Endothelial cell (in vitro differentiated cells): ENCODE results near the gene SLC24A3. TPM values are rescaled to one million over a fixed set of nuclear protein-coding genes. Genes with fewer than 3 reads are reported as not detected.
A peak's percentile ranks its signal among the peaks of the same experiment; 100 is the strongest.

ENCODE experiments used
- DNase-seq: peaks from one replicate; pipeline ENCODE4 v3.0.0; 2021; ENCODE audit warnings: low spot score
- H3K27ac Mint-ChIP-seq: one replicate; pipeline ENCODE4 v1.8.0; 2021; ENCODE audit warnings: mixed read lengths, inconsistent platforms; ENCODE audit not compliant: unreplicated experiment
- H3K27me3 Mint-ChIP-seq: one replicate; pipeline ENCODE4 v1.8.0; 2021; ENCODE audit warnings: mild to moderate bottlenecking, moderate library complexity, mixed read lengths, inconsistent platforms; ENCODE audit not compliant: unreplicated experiment
- H3K36me3 Mint-ChIP-seq: one replicate; pipeline ENCODE4 v1.8.0; 2021; ENCODE audit warnings: mild to moderate bottlenecking, low read depth, mixed read lengths, inconsistent platforms; ENCODE audit not compliant: unreplicated experiment
- H3K4me1 Mint-ChIP-seq: one replicate; pipeline ENCODE4 v1.8.0; 2021; ENCODE audit warnings: mild to moderate bottlenecking, mixed read lengths, inconsistent platforms; ENCODE audit not compliant: unreplicated experiment
- H3K4me3 Mint-ChIP-seq: one replicate; pipeline ENCODE4 v1.8.0; 2021; ENCODE audit warnings: mild to moderate bottlenecking, mixed read lengths, inconsistent platforms; ENCODE audit not compliant: unreplicated experiment
- H3K9me3 Mint-ChIP-seq: one replicate; pipeline ENCODE4 v1.8.0; 2021; ENCODE audit warnings: mixed read lengths, inconsistent platforms; ENCODE audit not compliant: unreplicated experiment
- total RNA-seq: library from RNA; stranded (reverse); fragmentation: NEBNext Ultra II Directional; extraction: Animal tissue kit (Norgen Biotek cat#: 25700); gene quantifications from one replicate; pipeline ENCODE4 v1.2.1, GENCODE V29; 2021; ENCODE audit not compliant: unreplicated experiment
- TF ChIP-seq, protein P1 (sequence below): fragments of 200-600 bp; sonication (generic); IDR thresholded peaks from one replicate; pipeline ENCODE4 v1.5.0; 2021; ENCODE audit warnings: antibody characterized with exemption; ENCODE audit not compliant: unreplicated experiment

SLC24A3 gene
- total RNA-seq, 1 donor from 2014 or later, result 0.15 TPM

DNA sequence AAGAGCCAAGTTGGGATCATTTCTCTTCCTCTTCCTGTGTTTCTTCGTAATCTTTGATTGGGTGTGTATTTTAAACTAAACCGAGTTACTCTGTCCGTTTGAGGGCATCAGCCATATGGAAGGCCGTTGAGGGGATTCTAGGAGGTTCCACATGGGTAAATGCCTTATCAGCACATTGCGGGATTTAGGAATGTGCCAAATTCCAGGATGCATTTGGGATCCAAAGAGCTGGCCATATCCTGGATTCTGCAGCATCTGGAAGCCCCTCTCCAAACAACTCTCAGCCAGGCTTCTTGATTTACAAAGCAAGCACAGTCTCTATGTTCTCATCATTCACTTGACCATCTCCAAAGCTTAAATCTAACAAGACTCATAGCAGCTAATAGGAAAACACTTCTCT, 478.0 kb downstream of the SLC24A3 start:
- no peak overlapping the region for H3K27ac Mint-ChIP-seq
- no peaks in the 10 kb centered on the region for H3K27me3 Mint-ChIP-seq
- no peak for DNase-seq
- H3K9me3 Mint-ChIP-seq, result no peaks in the 10 kb centered on the region
- no peaks in the 10 kb centered on the region for H3K36me3 Mint-ChIP-seq
- H3K4me1 Mint-ChIP-seq, result peaks cover 22% of the 10 kb centered on the region
- H3K4me3 Mint-ChIP-seq, result no peak overlapping the region
- TF ChIP-seq, protein P1, sequence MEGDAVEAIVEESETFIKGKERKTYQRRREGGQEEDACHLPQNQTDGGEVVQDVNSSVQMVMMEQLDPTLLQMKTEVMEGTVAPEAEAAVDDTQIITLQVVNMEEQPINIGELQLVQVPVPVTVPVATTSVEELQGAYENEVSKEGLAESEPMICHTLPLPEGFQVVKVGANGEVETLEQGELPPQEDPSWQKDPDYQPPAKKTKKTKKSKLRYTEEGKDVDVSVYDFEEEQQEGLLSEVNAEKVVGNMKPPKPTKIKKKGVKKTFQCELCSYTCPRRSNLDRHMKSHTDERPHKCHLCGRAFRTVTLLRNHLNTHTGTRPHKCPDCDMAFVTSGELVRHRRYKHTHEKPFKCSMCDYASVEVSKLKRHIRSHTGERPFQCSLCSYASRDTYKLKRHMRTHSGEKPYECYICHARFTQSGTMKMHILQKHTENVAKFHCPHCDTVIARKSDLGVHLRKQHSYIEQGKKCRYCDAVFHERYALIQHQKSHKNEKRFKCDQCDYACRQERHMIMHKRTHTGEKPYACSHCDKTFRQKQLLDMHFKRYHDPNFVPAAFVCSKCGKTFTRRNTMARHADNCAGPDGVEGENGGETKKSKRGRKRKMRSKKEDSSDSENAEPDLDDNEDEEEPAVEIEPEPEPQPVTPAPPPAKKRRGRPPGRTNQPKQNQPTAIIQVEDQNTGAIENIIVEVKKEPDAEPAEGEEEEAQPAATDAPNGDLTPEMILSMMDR, result no peak

DNA sequence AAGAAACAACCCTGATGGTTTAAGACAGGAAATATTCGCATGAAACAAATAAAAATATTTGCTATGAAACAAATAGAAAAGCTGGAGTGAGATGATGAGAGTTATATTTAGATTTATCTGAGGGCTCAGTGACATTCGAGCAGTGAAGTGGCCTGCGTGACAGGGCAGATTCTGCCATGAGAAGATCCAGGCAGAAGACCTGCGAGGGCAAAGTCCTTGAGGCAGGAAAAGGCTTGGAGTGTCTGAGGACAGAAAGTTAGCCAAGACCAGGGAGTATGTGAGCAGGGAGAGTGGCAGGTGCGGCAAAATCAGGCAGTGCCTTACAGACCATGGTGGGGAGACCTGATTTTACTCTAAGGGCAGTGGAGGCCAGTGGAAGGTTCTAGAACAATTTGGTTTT, 478.7 kb downstream of the SLC24A3 start:
- Mint-ChIP-seq H3K4me3 (no peak overlapping the region), H3K9me3 (no peaks in the 10 kb centered on the region), H3K36me3 (no peaks in the 10 kb centered on the region), H3K4me1 (peaks cover 24% of the 10 kb centered on the region), H3K27me3 (no peaks in the 10 kb centered on the region), H3K27ac (no peak overlapping the region)
- TF ChIP-seq, protein P1, result no peak
- DNase-seq, result no peak

- H3K27me3 Mint-ChIP-seq, result no peaks in the 10 kb centered on the region
- H3K4me3 Mint-ChIP-seq, result no peak overlapping the region
- H3K36me3 Mint-ChIP-seq, result no peaks in the 10 kb centered on the region
- no peaks in the 10 kb centered on the region for H3K9me3 Mint-ChIP-seq
- TF ChIP-seq, protein P1, result no peak
- no peak overlapping the region for H3K27ac Mint-ChIP-seq
- peaks cover 24% of the 10 kb centered on the region for H3K4me1 Mint-ChIP-seq
- no peak for DNase-seq
These were observed 479.7 kb downstream of the SLC24A3 start for GRCh38 chr20:19692100-19692499.

DNA sequence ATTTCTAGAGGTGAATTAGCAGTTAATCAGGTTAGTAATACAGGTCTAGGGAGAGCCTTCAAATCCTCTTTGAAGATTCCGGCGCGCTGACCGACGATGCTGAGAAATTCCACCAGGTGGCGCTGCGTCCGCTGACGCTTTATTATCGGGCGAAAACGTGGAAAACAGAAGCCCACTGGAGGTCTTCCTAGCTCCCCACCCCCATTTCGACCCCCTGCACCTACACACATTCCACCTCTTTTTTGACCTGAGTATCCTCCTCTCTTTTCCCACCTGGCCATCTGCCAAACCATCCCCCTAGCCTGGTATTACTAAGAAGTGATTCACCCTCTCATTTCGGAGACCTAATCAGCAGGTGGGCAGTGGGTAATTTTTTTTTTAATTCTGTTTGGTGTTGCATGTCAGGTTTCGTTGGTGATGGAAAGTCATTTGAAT, 480.3 kb downstream of the SLC24A3 start:
- H3K4me3 Mint-ChIP-seq, result no peak overlapping the region
- TF ChIP-seq, protein P1, result peak; percentile 97
- H3K4me1 Mint-ChIP-seq, result peaks cover 24% of the 10 kb centered on the region
- no peak overlapping the region for H3K27ac Mint-ChIP-seq
- peak; percentile 68 for DNase-seq
- H3K36me3 Mint-ChIP-seq, result no peaks in the 10 kb centered on the region
- H3K27me3 Mint-ChIP-seq, result no peaks in the 10 kb centered on the region
- no peaks in the 10 kb centered on the region for H3K9me3 Mint-ChIP-seq

DNA sequence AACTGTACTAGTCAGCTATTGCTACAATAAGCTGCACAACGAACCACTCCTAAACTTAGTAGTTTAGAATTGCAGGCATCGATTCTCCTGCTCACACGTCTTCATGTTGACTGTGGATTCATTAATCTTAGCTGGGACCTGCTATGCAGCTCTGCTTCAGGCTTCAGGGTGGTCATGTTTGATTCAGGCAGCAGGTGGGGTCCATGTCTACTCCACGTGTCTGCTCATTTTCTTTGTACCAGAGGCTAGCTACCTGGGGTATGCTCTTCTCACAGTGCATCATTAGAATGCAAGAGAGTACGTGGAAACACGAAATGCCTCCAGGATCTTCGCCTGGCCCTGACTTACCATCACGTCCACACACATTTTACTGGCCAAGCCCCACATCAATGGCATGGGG, 481.1 kb downstream of the SLC24A3 start:
- Mint-ChIP-seq H3K4me3 (no peak overlapping the region), H3K4me1 (peaks cover 24% of the 10 kb centered on the region), H3K36me3 (no peaks in the 10 kb centered on the region), H3K27ac (no peak overlapping the region), H3K9me3 (no peaks in the 10 kb centered on the region), H3K27me3 (no peaks in the 10 kb centered on the region)
- TF ChIP-seq, protein P1, result no peak
- DNase-seq, result no peak
